Mucosa of descending colon (tissue), 3 donors: ENCODE results near the gene LCP1. TPM values are rescaled to one million over a fixed set of nuclear protein-coding genes. Genes with fewer than 3 reads are reported as not detected.

ENCODE experiments used
- ATAC-seq: fragments of 200-7000 bp; cut with Tn5 transposase; one replicate; pipeline ENCODE4 v1.9.1; 2020; ENCODE audit warnings: mild to moderate bottlenecking, moderate library complexity
- DNase-seq, 3 donors: peaks; one replicate each; pipeline ENCODE4 v3.0.0-alpha.2; 2020
- H3K36me3 ChIP-seq: fragments of 200-600 bp; one replicate; pipeline ENCODE4 v1.8.0; 2021; ENCODE audit warnings: low read depth, mild to moderate bottlenecking
- H3K4me1 ChIP-seq: fragments of 200-600 bp; one replicate; pipeline ENCODE4 v1.8.0; 2021; ENCODE audit warnings: low read depth, mild to moderate bottlenecking
- H3K4me3 ChIP-seq: fragments of 200-600 bp; one replicate; pipeline ENCODE4 v1.8.0; 2021; ENCODE audit warnings: mild to moderate bottlenecking
- H3K9me3 ChIP-seq: fragments of 200-600 bp; one replicate; pipeline ENCODE4 v1.8.0; 2021; ENCODE audit warnings: mild to moderate bottlenecking
- intact Hi-C, 2 donors: fragments of 100-400 bp; cut with DNase I in 1 of 2; cut with micrococcal nuclease in 1 of 2; formaldehyde crosslinking; loops; one replicate each; pipeline versions ENCODE4 v1.11.0 to v1.11.1; 2022; cut with DNase I, micrococcal nuclease
- total RNA-seq, 3 donors: library from RNA; stranded (reverse); fragmentation: NEBNext Ultra II Directional in 2 of 3; extraction: Animal tissue kit (Norgen Biotek cat#: 25700) in 2 of 3; gene quantifications; one replicate each; pipeline versions ENCODE4 v1.2.1 to v1.2.4, GENCODE V29; 2021 to 2023
- TF ChIP-seq, protein P1 (sequence below): fragments of 200-600 bp; IDR thresholded peaks from one replicate; pipeline ENCODE4 v1.8.0; 2022; ENCODE audit warnings: antibody characterized with exemption, mild to moderate bottlenecking
- donor health status: DM: no; HTN: no; CAD: no; lungs with moderate emphysema.
- donor health status: DM: no; HTN: no; CAD: no.
- donor health status: DM: no; HTN: yes; CAD: no.

Gene LCP1
- total RNA-seq, 3 donors from 2014 or later, result 15.7 to 53.3 (median 35.1) TPM

DNA sequence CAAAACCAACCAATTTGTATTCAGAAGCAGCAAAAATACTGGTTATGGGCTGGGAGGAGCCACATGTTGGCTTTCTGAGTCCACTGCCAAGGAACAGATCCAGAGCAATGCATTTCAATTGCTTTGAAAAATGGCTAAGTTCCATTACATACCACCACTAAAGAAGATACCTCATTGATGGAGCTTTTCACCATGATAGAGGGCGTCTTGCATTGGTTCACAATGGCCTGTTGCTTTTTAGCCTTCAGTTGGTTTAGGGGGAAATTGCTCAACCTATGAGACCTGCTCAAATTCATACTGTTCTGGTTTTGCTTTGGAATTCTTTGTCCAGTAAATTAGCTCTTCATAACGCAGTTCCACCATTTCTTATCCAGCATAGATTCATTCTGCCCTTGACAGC lies 55.9 kb downstream of the LCP1 start:
- DNase-seq, result no peak
- no peaks in the 10 kb centered on the region for H3K4me1 ChIP-seq
- TF ChIP-seq, protein P1, sequence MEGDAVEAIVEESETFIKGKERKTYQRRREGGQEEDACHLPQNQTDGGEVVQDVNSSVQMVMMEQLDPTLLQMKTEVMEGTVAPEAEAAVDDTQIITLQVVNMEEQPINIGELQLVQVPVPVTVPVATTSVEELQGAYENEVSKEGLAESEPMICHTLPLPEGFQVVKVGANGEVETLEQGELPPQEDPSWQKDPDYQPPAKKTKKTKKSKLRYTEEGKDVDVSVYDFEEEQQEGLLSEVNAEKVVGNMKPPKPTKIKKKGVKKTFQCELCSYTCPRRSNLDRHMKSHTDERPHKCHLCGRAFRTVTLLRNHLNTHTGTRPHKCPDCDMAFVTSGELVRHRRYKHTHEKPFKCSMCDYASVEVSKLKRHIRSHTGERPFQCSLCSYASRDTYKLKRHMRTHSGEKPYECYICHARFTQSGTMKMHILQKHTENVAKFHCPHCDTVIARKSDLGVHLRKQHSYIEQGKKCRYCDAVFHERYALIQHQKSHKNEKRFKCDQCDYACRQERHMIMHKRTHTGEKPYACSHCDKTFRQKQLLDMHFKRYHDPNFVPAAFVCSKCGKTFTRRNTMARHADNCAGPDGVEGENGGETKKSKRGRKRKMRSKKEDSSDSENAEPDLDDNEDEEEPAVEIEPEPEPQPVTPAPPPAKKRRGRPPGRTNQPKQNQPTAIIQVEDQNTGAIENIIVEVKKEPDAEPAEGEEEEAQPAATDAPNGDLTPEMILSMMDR, result no peak

DNA sequence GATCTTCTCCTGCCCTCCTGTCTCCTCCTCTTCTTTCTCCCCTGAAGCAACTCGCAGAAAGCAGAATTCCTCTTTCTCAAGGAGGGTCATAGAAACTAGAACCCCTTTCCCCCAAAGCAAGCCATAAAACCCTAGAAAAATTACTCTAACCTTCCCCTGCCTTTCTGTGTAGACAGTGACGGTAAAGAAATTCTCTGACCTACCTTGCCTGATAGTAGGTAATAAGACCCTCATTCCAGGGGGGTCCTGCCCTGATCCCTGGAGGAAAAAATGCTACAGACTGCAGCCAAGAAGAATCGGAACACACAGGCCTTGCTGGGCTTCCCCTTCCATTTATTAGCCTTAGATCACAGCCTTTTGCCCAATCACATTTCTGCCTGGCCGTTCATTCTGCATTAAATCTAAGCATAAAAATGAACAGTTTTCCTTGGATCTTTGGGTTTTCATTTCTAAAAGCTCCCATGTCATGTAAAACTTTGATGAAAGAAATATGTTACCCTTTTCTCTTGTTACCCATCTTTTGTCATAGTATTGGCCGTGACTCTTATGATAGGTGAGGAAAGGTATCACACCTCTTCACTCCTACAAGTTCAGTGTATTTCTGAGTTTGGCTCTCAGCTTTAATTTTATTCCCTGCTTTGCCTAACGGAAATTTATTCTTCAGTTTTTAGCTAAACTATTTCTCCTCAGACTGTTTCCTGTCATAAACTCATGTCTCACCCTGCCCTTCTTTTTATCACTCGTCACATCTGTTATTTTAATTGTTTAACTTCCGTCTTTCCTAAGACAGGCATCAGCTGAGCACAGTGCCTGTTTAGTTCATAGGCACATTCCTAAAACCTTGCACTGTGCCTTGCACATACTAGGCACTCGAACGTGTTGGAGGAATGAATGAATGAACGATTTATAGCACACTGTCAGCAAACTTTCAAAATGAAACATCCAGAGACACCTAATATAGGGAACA lies 56.7 kb downstream of the LCP1 start:
- ATAC-seq (peak; percentile 50), DNase-seq (no peak)
- Histone ChIP-seq H3K9me3 (no peaks in the 10 kb centered on the region), H3K4me1 (no peaks in the 10 kb centered on the region), H3K4me3 (no peak overlapping the region), H3K36me3 (no peaks in the 10 kb centered on the region)
- TF ChIP-seq, protein P1, result no peak
- intact Hi-C loops, result no loop called here

More for the DNA sequence above, 55.9 kb downstream of the LCP1 start:
- H3K4me3 ChIP-seq, result no peak overlapping the region
- H3K36me3 ChIP-seq, result no peaks in the 10 kb centered on the region
- no peak for ATAC-seq
- H3K9me3 ChIP-seq, result no peaks in the 10 kb centered on the region
- intact Hi-C loops, result no loop called here

DNA sequence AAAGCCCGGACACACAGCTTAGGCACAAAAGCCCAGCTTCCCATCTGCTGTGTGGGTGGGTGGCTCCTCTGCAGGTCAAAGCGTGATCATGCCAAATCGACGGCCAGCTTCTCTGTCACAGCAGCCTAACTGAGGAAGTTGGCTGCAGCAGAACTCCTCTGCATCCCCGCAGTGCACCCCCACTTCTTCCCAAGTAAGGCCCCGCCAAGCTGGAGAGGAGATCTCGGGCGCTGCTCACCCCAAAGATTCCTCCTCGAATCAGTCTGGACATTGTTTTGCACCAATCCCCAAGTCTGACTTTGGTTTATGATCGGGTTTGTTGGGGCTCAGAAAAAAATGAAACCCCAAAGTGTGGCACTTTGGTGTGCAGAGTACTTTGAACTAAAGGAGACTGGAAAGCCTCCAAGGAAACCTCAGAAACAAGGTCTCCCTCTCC lies 57.4 kb downstream of the LCP1 start:
- Histone ChIP-seq H3K36me3 (no peaks in the 10 kb centered on the region), H3K4me1 (no peaks in the 10 kb centered on the region), H3K4me3 (no peak overlapping the region), H3K9me3 (no peaks in the 10 kb centered on the region)
- ATAC-seq, result peak; percentile 19
- intact Hi-C loops, result no loop called here
- TF ChIP-seq, protein P1, result no peak
- DNase-seq, result peak in 1 of 3 donors; percentile 44

DNA sequence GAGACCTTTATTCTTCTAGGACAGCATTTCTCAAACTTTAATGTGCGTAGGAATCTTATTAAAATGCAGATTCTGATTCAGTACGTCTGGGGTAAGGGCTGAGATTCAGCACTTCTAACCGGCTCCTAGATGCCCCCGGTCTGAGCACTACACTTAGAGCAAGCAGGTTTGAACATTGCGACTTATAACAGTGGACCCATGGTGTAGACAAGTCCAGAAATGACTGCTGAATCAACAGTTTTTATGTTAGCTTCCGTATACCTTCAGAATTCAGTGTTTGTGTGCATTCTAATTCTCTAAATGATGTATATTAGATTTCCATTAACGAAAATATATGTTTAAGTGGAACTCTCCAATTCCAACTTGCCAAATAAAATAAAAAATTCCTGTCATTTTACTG lies 59.7 kb downstream of the LCP1 start:
- no peaks in the 10 kb centered on the region for H3K9me3 ChIP-seq
- no peak for DNase-seq
- intact Hi-C loops, result no loop called here
- TF ChIP-seq, protein P1, result no peak
- no peaks in the 10 kb centered on the region for H3K36me3 ChIP-seq
- H3K4me3 ChIP-seq, result no peak overlapping the region
- ATAC-seq, result no peak
- no peaks in the 10 kb centered on the region for H3K4me1 ChIP-seq

DNA sequence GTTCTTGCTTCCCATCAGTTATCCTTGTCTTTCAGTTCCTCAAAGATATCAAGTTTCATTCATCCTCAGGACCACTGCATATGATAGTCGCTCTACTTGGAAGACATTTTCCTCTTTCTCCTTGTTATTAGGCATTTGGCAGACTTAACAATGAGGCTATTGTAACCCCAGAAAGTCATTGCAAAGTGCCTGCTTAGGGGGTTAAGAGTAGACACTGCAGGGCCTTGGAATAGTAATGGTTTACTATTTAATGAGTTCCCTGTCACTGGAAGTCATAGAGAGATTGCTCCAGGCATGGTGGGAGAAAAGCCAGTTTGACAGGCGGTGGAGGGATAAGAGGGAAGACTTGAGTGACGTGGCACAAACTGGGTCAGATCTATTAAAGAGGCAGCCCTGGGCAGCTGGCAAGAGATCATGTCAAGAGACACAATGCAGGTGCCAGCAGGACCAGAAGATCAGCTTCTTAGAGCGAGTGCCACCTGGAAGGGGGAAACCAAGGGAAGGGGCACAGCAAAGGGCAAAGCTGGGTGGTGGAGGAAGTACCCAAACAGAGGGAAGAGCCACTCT lies 60.3 kb downstream of the LCP1 start:
- no peaks in the 10 kb centered on the region for H3K9me3 ChIP-seq
- no peaks in the 10 kb centered on the region for H3K4me1 ChIP-seq
- intact Hi-C loops, result no loop called here
- DNase-seq (no peak), ATAC-seq (no peak)
- TF ChIP-seq, protein P1, result no peak
- H3K4me3 ChIP-seq, result no peak overlapping the region
- H3K36me3 ChIP-seq, result no peaks in the 10 kb centered on the region
